NCI-H1694 (cell line): Measurements from ENCODE around the gene FLG.
"Not testable (repeated sequence)": the region's sequence is repeated elsewhere in the genome, so short reads cannot be mapped to it uniquely, and the experiment has no call there.

ENCODE experiments used
- DNase-seq: peaks from one replicate; lab custom pipeline; 2025; lab: John Stamatoyannopoulos, UW

FLG gene

DNA sequence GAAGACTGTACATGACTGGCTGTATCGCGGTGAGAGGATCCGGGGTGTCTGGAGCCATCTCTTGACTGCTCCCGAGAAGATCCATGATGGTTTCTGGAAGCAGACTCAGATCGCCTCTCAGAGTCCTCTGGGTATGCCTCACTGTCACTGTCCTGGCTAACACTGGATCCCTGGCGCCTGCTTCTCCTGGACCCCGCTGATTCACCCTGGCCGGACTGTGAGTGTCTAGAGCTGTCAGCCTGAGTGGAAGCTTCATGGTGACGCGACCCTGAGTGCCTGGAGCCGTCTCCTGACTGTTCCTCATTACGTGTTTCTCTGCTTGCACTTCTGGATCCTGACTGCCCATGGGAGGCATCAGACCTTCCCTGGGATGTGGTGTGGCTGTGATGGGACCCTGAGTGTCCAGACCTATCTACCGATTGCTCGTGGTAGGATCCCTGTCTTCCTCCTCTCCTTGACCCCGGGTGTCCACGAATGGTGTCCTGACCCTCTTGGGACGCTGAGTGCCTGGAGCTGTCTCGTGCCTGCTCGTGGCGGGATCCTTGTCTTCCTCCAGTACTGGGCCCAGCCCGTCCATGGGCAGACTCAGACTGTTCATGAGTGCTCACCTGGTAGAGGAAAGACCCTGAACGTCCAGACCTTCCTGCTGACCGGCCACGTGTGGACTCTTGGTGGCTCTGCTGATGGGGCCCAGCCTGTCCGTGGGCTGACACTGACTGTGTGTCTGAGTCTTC is 21.7 kb downstream of the FLG start:
- not testable (repeated sequence) for DNase-seq

DNA sequence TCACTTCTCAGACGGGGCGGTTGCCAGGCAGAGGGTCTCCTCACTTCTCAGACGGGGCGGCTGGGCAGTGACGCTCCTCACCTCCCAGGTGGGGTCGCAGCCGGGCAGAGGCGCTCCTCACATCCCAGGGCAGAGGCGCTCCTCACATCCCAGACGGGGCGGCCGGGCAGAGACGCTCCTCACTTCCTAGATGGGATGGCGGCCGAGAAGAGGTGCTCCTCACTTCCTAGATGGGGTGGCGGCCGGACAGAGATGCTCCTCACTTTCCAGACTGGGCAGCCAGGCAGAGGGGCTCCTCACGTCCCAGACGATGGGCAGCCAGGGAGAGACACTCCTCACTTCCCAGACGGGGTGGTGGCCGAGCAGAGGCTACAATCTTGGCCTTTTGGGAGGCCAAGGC is 68.6 kb downstream of the FLG start:
- DNase-seq, result not testable (repeated sequence)
